Left ventricle myocardium inferior (tissue), 1 donor: Measurements from ENCODE around the gene PIP4K2A. TPM values are rescaled to one million over a fixed set of nuclear protein-coding genes. Genes with fewer than 3 reads are reported as not detected.

ENCODE experiments used
- DNase-seq: peaks from one replicate; pipeline ENCODE4 v3.0.0-alpha.2; 2020
- H3K27ac ChIP-seq: fragments of 200-600 bp; replicated peaks from 2 replicates; pipeline ENCODE4 v1.8.0; 2021
- H3K27me3 ChIP-seq: fragments of 200-600 bp; 2 replicates; pipeline ENCODE4 v1.8.0; 2021; ENCODE audit warnings: low read depth
- H3K36me3 ChIP-seq: fragments of 200-600 bp; 2 replicates; pipeline ENCODE4 v1.8.0; 2021
- H3K4me1 ChIP-seq: fragments of 200-600 bp; 2 replicates; pipeline ENCODE4 v1.8.0; 2021
- H3K4me3 ChIP-seq: fragments of 200-600 bp; 2 replicates; pipeline ENCODE4 v1.8.0; 2021; ENCODE audit warnings: mild to moderate bottlenecking, moderate library complexity
- H3K9me3 ChIP-seq: fragments of 200-600 bp; replicated peaks from 2 replicates; pipeline ENCODE4 v1.8.0; 2021
- intact Hi-C: fragments of 100-400 bp; cut with micrococcal nuclease; formaldehyde crosslinking; loops from one replicate; pipeline ENCODE4 v1.11.0; 2022
- total RNA-seq: library from RNA; stranded (reverse); fragmentation: NEBNext Ultra II Directional; extraction: Animal tissue kit (Norgen Biotek cat#: 25700); gene quantifications from one replicate; pipeline ENCODE4 v1.2.1, GENCODE V29; 2021
- TF ChIP-seq, protein P1 (sequence below): fragments of 200-600 bp; IDR thresholded peaks from 2 replicates; pipeline ENCODE4 v1.8.0; 2021; ENCODE audit warnings: antibody characterized with exemption, mild to moderate bottlenecking, borderline replicate concordance
- donor health status: DM: no; HTN: yes; CAD: no; lungs with severe emphysema.

PIP4K2A gene
- total RNA-seq, 1 donor from 2014 or later, result 12.6 TPM

DNA sequence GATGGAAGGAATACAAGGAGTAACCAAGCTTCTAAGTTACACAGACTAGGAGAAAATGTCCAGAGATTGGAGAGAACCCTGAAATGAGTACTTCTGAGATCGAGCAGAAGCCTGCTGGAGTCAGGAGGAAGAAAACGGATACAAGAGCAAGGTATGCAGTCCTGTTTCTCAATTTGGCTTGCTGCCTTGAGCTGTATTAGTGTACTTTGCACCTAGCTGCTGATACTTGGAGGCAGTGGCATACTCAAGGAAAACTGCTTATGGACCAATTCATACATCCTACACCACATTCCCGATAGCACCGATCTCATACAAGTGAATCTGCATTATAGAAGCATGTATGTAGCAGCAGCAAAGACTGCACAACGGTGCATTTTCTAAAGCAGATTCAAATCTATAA lies 14.4 kb downstream of the PIP4K2A start:
- Histone ChIP-seq H3K27ac (no peak overlapping the region), H3K36me3 (no peaks in the 10 kb centered on the region), H3K27me3 (no peaks in the 10 kb centered on the region), H3K4me1 (peaks cover 40% of the 10 kb centered on the region), H3K4me3 (no peak overlapping the region), H3K9me3 (no peaks in the 10 kb centered on the region)
- intact Hi-C loops, result no loop called here
- no peak for DNase-seq
- TF ChIP-seq, protein P1, sequence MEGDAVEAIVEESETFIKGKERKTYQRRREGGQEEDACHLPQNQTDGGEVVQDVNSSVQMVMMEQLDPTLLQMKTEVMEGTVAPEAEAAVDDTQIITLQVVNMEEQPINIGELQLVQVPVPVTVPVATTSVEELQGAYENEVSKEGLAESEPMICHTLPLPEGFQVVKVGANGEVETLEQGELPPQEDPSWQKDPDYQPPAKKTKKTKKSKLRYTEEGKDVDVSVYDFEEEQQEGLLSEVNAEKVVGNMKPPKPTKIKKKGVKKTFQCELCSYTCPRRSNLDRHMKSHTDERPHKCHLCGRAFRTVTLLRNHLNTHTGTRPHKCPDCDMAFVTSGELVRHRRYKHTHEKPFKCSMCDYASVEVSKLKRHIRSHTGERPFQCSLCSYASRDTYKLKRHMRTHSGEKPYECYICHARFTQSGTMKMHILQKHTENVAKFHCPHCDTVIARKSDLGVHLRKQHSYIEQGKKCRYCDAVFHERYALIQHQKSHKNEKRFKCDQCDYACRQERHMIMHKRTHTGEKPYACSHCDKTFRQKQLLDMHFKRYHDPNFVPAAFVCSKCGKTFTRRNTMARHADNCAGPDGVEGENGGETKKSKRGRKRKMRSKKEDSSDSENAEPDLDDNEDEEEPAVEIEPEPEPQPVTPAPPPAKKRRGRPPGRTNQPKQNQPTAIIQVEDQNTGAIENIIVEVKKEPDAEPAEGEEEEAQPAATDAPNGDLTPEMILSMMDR, result no peak

DNA sequence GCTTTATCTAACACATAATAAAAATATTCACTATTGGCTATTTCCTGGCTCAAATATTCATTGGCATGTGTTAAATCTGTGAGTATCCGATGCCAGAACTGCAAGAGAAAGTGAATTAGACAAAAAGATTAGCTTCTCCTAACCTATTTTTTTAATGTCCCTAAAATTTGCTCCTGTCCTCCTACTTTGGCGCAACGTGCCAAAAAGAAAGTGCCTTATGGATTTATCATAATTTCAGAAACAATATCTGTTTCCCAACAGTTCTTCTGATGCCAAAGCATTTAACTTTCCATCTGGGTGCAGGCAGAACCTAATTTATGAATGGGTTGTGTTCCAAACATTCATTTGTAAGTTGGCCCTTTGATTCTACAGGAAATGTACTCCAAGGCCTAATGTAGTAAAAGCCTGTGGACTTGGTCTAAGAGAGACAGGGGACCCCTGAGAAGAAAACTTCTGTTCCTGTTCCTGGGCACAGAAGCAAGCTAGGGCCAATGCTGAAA lies 15.4 kb downstream of the PIP4K2A start:
- Histone ChIP-seq H3K4me1 (peaks cover 40% of the 10 kb centered on the region), H3K27me3 (no peaks in the 10 kb centered on the region)

DNA sequence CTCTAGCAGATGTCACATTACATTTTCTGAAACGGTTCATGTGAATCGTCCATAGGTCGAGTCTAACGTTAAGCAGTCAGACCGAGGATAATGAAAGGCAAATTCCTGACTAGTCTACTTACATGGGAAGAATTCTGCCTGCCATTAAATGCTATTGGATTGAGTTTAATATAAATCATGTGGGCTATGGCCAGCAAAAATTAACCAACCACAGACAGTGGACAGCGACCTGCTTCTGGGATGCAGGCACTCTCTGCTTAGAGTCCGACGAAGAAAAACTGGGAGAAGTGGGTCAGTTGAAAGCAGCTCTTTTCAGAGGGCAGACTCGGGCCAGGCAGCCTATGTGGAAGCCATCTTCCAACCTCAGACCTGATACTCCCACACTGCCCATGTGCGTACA lies 16.6 kb downstream of the PIP4K2A start:
- intact Hi-C loops, result no loop called here
- H3K4me1 ChIP-seq, result peaks cover 40% of the 10 kb centered on the region
- TF ChIP-seq, protein P1, result no peak

More for the DNA sequence above, 15.4 kb downstream of the PIP4K2A start:
- TF ChIP-seq, protein P1, result no peak
- Histone ChIP-seq H3K27ac (no peak overlapping the region), H3K4me3 (no peak overlapping the region), H3K36me3 (no peaks in the 10 kb centered on the region), H3K9me3 (no peaks in the 10 kb centered on the region)
- DNase-seq, result no peak
- intact Hi-C loops, result no loop called here

DNA sequence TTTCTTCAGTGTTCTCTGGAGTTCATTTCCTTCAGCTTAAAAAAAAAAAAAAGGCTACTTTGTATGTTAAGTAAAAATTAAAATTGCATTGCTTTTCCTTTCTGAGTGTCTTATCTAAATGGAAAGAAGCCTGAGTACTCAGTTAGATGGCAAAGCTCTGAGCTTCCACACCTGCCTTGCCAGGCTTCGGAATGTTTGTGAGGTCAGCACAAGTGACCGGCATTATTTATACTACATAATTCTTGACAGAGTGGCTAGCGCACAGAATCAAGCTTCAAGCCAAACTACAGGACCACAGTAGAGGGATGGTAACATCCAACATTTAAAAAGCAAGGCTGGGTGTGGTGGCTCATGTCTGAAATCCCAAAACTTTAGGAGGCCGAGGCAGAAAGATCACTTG lies 17.3 kb downstream of the PIP4K2A start:
- no peak for DNase-seq

More for the DNA sequence above, 16.6 kb downstream of the PIP4K2A start:
- H3K27ac ChIP-seq, result no peak overlapping the region
- H3K4me3 ChIP-seq, result no peak overlapping the region
- no peaks in the 10 kb centered on the region for H3K27me3 ChIP-seq
- DNase-seq, result no peak
- H3K9me3 ChIP-seq, result no peaks in the 10 kb centered on the region
- no peaks in the 10 kb centered on the region for H3K36me3 ChIP-seq

DNA sequence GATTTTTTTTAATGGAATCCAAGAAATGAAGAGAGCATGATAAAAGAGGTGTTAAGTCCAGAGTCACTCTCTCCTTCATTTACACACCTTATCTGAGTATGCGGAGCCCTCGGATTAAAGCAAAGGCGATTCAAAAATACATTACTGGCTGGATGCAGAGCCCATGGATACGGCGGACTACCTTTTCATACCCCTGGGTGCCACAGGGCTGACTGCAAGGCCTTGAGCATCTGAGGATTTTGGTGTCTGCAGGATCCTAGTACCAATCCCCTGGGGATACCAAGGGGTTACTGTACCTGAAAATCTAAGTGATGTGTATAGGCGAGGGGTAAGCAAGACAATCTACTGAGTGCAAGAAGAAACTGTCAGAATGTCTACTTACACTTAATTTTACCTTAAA lies 20.5 kb downstream of the PIP4K2A start:
- peaks cover 33% of the 10 kb centered on the region for H3K4me1 ChIP-seq

More for the DNA sequence above, 17.3 kb downstream of the PIP4K2A start:
- TF ChIP-seq, protein P1, result no peak
- intact Hi-C loops, result no loop called here
- H3K9me3 ChIP-seq, result no peaks in the 10 kb centered on the region
- no peak overlapping the region for H3K4me3 ChIP-seq
- H3K27ac ChIP-seq, result no peak overlapping the region
- no peaks in the 10 kb centered on the region for H3K36me3 ChIP-seq
- H3K4me1 ChIP-seq, result peaks cover 34% of the 10 kb centered on the region
- no peaks in the 10 kb centered on the region for H3K27me3 ChIP-seq

More for the DNA sequence above, 20.5 kb downstream of the PIP4K2A start:
- Histone ChIP-seq H3K4me3 (no peak overlapping the region), H3K27me3 (no peaks in the 10 kb centered on the region), H3K36me3 (no peaks in the 10 kb centered on the region), H3K27ac (no peak overlapping the region), H3K9me3 (no peaks in the 10 kb centered on the region)
- TF ChIP-seq, protein P1, result no peak
- intact Hi-C loops, result no loop called here
- DNase-seq, result no peak
